T-helper 17 cell (primary cell): Measurements from ENCODE around the gene IFT122. TPM values are rescaled to one million over a fixed set of nuclear protein-coding genes. Genes with fewer than 3 reads are reported as not detected.
A peak's percentile ranks its signal among the peaks of the same experiment; 100 is the strongest.

ENCODE experiments used
- ATAC-seq: fragments of 150-1000 bp; cut with Tn5 transposase; 2 replicates; pipeline ENCODE4 v1.10.0; 2021; ENCODE audit warnings: mild to moderate bottlenecking, moderate library complexity
- DNase-seq, 3 donors: peaks; one replicate each; pipeline versions ENCODE4 v3.0.0 to v3.0.0-alpha.2; 2020 to 2021
- H3K9me3 ChIP-seq: one replicate; pipeline ENCODE4 v1.7.0; 2013; ENCODE audit warnings: low read length, mild to moderate bottlenecking; ENCODE audit not compliant: control insufficient read depth, poor library complexity, severe bottlenecking
- H3K27ac Mint-ChIP-seq: one replicate; pipeline ENCODE4 v1.8.0; 2022; ENCODE audit warnings: mild to moderate bottlenecking, moderate library complexity, mixed read lengths
- H3K27me3 Mint-ChIP-seq: one replicate; pipeline ENCODE4 v1.8.0; 2022; ENCODE audit warnings: mixed read lengths
- H3K36me3 Mint-ChIP-seq: one replicate; pipeline ENCODE4 v1.8.0; 2022; ENCODE audit warnings: low read depth, mixed read lengths
- H3K4me1 Mint-ChIP-seq: one replicate; pipeline ENCODE4 v1.8.0; 2022; ENCODE audit warnings: mild to moderate bottlenecking, mixed read lengths
- H3K4me3 Mint-ChIP-seq: one replicate; pipeline ENCODE4 v1.8.0; 2022; ENCODE audit warnings: mild to moderate bottlenecking, moderate library complexity, mixed read lengths
- total RNA-seq, 4 donors: library from RNA in 2 of 4; stranded (reverse) in 2 of 4; gene quantifications; one replicate each; pipeline ENCODE4 v1.2.3 and lab custom pipeline; 2022 to 2026

Gene IFT122
- total RNA-seq, 2 donors from 2014 or later = 20.1 to 22.8 TPM

DNA sequence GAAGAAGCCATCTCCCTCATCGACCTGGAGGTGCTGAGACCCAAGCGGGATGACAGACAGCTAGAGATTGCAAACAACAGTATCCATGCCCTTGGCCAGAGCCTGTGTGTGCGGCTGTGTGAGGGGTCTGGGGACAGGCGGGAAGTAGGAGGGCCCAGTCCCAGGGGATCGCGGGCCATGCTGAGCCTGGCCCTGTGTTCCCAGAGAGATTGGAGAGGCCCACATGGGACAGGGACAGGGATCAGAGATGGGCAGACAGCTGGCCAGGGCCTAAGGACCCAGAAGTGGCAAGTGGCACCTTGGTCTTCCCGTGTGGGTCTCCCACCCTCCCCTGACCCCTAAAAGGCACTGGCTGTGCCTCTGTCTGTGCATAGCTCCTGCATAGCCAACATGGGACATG is 77.5 kb downstream of the IFT122 start:
- H3K9me3 ChIP-seq = no peaks in the 10 kb centered on the region
- Mint-ChIP-seq H3K4me1 (no peaks in the 10 kb centered on the region), H3K27ac (no peak overlapping the region), H3K36me3 (peaks cover 3% of the 10 kb centered on the region), H3K27me3 (no peaks in the 10 kb centered on the region), H3K4me3 (no peak overlapping the region)
- ATAC-seq (no peak), DNase-seq (no peak)

DNA sequence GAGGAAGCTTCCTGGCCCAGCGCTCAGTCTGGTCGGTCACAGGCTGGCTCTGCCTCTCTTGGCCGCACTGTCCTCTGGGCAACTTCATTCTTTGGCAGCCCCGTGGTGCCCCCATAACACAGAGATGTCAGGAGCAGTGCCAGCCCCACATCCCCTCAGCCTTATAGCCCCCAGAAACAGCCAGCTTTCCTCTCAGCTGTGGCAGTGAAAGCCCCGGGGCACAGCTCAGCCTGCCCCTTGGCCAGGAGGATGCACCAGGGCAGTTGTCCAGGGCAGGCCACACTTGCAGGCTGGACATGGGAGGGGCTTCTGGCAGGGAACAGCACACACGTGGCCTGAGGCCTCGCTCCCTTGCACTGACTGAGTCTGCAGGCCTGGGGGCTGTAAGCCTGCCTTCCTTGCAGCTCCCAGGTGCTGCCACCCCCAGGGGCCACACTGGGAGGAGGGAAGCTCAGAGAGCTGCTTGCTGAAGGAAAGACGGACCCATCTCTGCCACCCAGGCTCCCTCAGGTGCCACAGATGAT is 78.1 kb downstream of the IFT122 start:
- Mint-ChIP-seq H3K4me3 (no peak overlapping the region), H3K4me1 (no peaks in the 10 kb centered on the region), H3K27me3 (no peaks in the 10 kb centered on the region), H3K36me3 (peaks cover 3% of the 10 kb centered on the region), H3K27ac (no peak overlapping the region)
- DNase-seq (no peak), ATAC-seq (no peak)
- H3K9me3 ChIP-seq = no peaks in the 10 kb centered on the region

DNA sequence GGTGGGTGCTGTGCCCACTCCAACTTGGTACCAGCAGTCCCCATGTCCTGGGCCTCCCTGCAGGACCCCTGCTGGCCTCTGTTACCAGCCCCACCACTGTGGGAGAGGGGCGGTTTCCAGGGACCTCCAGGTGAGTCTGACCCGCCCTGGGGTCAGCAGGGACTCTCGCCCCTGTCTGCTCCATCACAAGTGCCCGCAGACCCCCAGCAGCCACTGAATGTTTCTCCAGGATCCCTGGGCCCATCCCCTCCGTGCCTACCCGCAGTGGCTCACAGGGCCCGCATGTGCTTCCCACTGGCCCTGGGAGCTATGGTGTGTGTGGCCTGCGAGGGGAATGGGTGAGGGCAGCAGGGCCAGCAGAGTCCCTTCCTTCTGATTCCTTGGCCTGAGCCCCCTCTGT is 78.6 kb downstream of the IFT122 start:
- Mint-ChIP-seq H3K4me3 (no peak overlapping the region), H3K4me1 (peaks cover 4% of the 10 kb centered on the region), H3K36me3 (peaks cover 3% of the 10 kb centered on the region), H3K27ac (no peak overlapping the region), H3K27me3 (no peaks in the 10 kb centered on the region)
- no peak for ATAC-seq
- H3K9me3 ChIP-seq = no peaks in the 10 kb centered on the region
- no peak for DNase-seq

DNA sequence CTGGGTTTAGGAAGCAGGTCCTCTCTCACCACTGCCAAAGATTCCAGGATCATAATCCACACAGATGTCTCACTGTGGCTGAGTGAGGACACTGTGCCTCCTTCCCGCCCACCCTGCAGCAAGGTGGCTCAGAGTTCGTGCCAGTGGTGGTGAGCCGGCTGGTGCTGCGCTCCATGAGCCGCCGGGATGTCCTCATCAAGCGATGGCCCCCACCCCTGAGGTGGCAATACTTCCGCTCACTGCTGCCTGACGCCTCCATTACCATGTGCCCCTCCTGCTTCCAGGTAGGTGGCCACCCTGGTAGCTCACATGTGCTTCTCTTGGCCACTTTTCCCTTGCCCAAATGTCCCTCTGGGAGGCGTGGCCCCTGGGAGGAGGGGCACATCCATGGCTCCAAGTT is 79.4 kb downstream of the IFT122 start:
- Mint-ChIP-seq H3K27me3 (no peaks in the 10 kb centered on the region), H3K27ac (no peak overlapping the region), H3K4me1 (peaks cover 4% of the 10 kb centered on the region), H3K4me3 (no peak overlapping the region), H3K36me3 (peaks cover 3% of the 10 kb centered on the region)
- DNase-seq = no peak
- H3K9me3 ChIP-seq = no peaks in the 10 kb centered on the region
- ATAC-seq = no peak

DNA sequence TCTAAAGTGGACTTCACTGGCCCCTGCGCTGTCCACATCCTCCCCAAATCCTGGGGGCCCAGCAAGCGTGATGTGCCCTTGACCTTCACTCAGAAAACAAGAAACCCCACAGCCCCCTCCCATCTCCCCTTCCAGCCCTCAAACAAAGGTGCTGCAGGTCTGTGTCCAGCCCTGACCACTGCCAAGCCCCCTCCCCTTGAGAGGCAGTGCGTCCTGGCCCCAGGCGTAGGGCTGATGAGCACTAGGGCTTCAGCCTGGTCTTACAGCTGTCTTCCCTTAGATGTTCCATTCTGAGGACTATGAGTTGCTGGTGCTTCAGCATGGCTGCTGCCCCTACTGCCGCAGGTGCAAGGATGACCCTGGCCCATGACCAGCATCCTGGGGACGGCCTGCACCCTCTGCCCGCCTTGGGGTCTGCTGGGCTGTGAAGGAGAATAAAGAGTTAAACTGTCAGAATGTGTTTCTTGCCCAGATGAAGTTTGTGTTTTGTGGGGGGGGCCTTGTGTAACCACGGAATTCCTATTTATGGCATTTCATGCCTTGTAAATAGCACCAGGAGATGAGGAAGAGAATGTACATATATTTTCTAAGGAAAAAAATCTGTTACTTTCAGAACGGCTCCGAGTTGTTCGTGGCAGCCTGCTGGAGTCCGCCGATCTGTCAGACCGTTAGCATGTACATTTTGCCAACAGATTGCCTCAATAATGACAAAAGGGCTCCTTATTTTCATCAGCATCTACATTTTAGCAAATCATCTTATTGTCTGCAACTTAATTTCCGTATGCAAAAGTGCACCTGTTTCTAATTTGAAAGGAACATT is 80.1 kb downstream of the IFT122 start:
- H3K9me3 ChIP-seq = no peaks in the 10 kb centered on the region
- H3K27me3 Mint-ChIP-seq = no peaks in the 10 kb centered on the region
- H3K4me3 Mint-ChIP-seq = no peak overlapping the region
- peaks cover 4% of the 10 kb centered on the region for H3K4me1 Mint-ChIP-seq
- no peaks in the 10 kb centered on the region for H3K36me3 Mint-ChIP-seq
- DNase-seq = no peak
- ATAC-seq = no peak
- no peak overlapping the region for H3K27ac Mint-ChIP-seq

DNA sequence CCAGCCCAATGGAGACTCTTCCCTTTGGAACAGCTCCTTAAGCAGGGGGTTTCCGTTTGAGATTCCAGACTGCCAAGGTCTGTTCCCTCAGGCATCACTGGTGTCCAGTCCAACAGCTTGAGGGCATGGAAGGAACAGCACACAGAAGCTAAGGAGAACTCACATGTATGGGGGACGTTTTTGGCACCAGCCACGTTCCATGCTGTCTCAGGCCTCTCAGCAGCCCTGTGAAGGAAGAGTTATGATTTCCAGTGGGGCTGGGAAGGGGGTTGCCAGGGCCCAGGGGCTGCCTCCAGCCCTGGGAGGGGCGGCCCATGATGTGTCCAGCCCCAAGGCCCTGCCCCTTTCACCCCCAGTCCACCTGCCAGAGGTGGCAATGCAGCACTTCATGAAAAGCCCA is 80.9 kb downstream of the IFT122 start:
- DNase-seq (no peak), ATAC-seq (no peak)
- no peaks in the 10 kb centered on the region for H3K9me3 ChIP-seq
- Mint-ChIP-seq H3K4me3 (no peak overlapping the region), H3K27ac (no peak overlapping the region), H3K4me1 (peaks cover 4% of the 10 kb centered on the region), H3K36me3 (no peaks in the 10 kb centered on the region), H3K27me3 (no peaks in the 10 kb centered on the region)

DNA sequence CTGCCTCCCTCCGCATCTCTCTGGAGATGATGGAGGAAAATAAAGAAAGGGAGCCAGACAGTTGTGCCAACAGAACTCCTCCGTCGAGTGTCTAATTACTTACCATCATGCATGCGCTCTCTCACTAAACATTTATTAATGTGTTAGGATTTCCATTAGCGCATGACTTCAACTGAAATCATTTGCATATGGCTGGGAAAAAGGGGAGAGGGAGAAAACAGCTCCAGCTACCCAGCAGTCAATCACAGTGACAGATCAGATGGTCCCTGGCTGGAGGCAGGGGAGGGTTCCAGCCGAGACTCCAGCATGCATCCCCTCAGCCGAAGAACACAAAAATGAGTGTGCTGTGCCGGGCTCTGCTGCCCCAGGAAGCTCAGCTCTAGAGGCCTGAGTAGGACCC is 81.6 kb downstream of the IFT122 start:
- Mint-ChIP-seq H3K36me3 (no peaks in the 10 kb centered on the region), H3K27me3 (no peaks in the 10 kb centered on the region), H3K27ac (no peak overlapping the region), H3K4me3 (no peak overlapping the region), H3K4me1 (peaks cover 4% of the 10 kb centered on the region)
- H3K9me3 ChIP-seq = no peaks in the 10 kb centered on the region
- DNase-seq (no peak), ATAC-seq (no peak)

DNA sequence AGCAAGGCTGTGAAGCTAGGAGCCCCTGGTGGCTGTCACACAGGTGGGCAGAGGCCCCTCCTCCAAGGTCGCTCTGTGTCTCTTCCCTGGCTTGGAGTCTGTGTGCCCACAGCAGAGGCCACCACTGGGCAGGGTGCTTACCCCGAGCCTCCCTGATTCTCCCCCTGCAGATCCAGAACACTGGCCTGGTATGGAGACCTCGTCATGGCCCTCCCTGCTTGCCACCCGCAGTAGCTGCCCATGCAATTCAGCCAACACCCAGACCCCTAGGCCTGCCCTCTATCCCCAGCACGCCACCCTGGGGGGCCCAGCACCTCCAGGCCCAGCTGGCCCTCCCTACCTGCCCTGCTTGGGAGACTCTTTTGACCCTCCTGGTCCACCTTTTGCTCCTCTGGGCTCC is 82.9 kb downstream of the IFT122 start:
- H3K36me3 Mint-ChIP-seq = no peaks in the 10 kb centered on the region
- no peak for DNase-seq
- ATAC-seq = no peak

DNA sequence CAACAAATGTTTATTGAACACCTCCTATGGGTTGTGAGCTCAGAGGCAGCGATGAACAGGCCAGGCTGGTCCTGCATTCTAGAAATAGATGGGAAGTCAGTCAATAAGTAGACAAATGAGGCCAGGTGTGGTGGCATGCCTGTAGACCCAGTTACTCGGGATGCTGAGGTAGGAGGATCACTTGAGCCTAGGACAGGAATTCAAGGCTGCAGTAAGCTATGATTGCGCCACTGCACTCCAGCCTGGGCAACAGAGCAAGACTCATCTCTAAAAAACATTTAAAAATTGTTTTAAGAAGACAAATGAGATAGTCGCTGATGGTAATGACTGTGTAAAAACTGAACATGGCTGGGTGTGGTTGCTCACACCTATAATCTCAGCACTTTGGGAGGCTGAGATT is 84.1 kb downstream of the IFT122 start:
- DNase-seq = no peak
- Mint-ChIP-seq H3K27me3 (no peaks in the 10 kb centered on the region), H3K4me3 (no peak overlapping the region), H3K36me3 (no peaks in the 10 kb centered on the region), H3K4me1 (peaks cover 8% of the 10 kb centered on the region), H3K27ac (no peak overlapping the region)
- H3K9me3 ChIP-seq = no peaks in the 10 kb centered on the region
- no peak for ATAC-seq

More for the DNA sequence above, 82.9 kb downstream of the IFT122 start:
- H3K27ac Mint-ChIP-seq = peak overlapping the region; percentile 8
- H3K4me1 Mint-ChIP-seq = peaks cover 8% of the 10 kb centered on the region
- H3K4me3 Mint-ChIP-seq = no peak overlapping the region
- H3K9me3 ChIP-seq = no peaks in the 10 kb centered on the region
- H3K27me3 Mint-ChIP-seq = no peaks in the 10 kb centered on the region

DNA sequence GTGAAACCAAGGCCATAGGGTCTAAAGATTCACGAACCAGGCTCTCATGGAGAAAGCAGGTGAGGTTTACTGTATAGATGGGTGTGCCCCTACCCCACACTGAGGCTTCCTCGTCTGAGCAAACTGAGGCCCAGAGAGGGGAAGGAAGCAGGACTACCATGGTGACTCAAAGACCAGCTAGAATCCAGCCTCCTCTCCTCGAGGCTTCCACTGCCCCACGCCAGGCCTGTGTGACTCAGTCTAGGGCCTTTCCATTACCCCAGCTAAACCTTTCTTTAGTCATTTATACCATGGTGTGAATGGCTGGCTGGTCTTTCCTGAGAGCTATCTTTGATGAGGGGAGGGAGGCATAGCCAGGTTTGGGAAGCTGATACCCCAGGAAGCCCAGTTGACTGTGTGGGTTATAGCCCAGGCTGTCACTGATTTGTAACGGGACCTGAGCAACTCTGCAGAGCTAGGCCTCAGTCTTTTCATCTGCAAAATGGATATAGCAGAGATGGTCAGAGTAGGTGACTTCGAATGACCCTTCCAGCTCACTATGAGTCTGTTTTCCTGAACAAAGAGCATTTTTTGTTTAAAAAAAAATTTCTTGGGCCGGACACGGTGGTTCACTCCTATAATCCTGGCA is 85.4 kb downstream of the IFT122 start:
- ATAC-seq = peak; percentile 50
- Mint-ChIP-seq H3K4me1 (peaks cover 10% of the 10 kb centered on the region), H3K36me3 (no peaks in the 10 kb centered on the region), H3K27me3 (no peaks in the 10 kb centered on the region), H3K27ac (peak overlapping the region; percentile 56), H3K4me3 (no peak overlapping the region)
- no peaks in the 10 kb centered on the region for H3K9me3 ChIP-seq
- no peak for DNase-seq

DNA sequence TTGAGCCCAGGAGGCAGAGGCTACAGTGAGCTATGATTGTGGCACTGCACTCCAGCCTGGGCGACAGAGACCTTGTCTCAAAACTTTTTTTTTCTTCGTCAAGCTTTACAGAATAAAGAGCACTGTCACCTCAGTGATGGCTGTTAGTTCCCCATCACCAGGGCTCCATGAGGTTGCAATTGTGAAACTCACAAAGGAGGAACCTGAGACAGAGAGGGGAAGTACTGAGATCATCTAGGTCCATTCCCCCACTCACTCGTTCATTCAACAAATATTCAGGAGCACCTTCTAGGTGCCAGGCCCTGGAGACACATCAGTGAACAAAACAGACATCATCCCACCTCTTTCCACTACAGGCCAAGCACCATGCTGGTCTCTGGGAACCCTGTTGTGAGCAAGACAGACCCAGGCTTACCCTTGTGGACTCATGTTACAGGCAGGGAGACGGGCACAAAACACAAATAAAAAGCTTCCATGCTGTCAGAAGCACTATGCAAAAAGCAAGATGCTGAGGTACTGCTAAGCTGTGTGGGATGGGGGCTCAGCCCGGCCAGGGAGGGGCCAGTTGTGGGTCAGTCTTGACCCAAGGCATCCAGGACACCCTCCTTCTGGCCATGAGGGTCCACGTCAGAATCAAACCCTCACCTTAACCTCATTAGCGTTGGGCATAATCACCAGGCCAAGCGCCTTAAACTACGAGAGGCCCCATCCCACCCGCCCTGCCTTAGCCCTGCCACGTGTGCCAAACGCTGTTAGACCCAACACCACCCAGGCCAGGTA is 86.3 kb downstream of the IFT122 start:
- peak overlapping the region; percentile 56 for H3K27ac Mint-ChIP-seq
- DNase-seq = no peak

DNA sequence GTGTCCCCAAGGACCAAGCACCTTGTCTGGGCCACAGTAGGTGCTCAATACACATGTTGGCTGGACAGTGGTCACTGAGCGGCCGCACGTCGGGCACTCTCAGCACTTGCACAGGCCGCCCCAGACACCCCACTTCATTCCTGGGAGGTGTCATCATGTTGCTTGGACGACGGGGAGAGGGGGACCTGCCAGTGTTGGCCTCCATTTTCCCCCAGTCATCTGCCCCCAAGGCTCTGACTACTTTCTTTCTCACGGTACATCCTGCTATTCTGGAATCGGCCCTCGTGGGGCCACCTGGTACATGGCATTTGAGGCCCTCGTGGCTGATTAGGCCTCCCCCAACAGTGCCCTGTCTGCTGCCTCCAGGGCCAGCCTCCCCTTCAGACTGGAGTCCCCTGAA is 87.2 kb downstream of the IFT122 start:
- ATAC-seq = no peak

More for the DNA sequence above, 86.3 kb downstream of the IFT122 start:
- Mint-ChIP-seq H3K36me3 (no peaks in the 10 kb centered on the region), H3K4me1 (peaks cover 10% of the 10 kb centered on the region), H3K27me3 (peaks cover under 1% of the 10 kb centered on the region), H3K4me3 (no peak overlapping the region)
- H3K9me3 ChIP-seq = no peaks in the 10 kb centered on the region
- peak; percentile 70 for ATAC-seq

DNA sequence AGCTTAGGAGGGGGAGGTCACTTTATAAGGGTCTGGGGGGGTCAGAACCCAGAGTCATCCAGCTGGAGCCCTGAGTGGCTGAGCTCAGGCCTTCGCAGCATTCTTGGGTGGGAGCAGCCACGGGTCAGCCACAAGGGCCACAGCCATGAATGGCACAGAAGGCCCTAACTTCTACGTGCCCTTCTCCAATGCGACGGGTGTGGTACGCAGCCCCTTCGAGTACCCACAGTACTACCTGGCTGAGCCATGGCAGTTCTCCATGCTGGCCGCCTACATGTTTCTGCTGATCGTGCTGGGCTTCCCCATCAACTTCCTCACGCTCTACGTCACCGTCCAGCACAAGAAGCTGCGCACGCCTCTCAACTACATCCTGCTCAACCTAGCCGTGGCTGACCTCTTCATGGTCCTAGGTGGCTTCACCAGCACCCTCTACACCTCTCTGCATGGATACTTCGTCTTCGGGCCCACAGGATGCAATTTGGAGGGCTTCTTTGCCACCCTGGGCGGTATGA is 88.6 kb downstream of the IFT122 start, which contains the start of gene RHO:
TSS of gene RHO (plus strand) at position 51 of the 512 bp plus-strand sequence. CDS start at position 146, 95 bp downstream.
- Mint-ChIP-seq H3K36me3 (no peaks in the 10 kb centered on the region), H3K27me3 (peaks cover 9% of the 10 kb centered on the region), H3K4me1 (peaks cover 9% of the 10 kb centered on the region), H3K4me3 (no peak within 1 kb of the TSS), H3K27ac (peak within 1 kb of the TSS; percentile 45)
- ATAC-seq (no peak), DNase-seq (no peak)
- H3K9me3 ChIP-seq = no peaks in the 10 kb centered on the region

More for the DNA sequence above, 87.2 kb downstream of the IFT122 start:
- DNase-seq = no peak
- Mint-ChIP-seq H3K27ac (peak overlapping the region; percentile 21), H3K4me3 (no peak overlapping the region), H3K36me3 (no peaks in the 10 kb centered on the region), H3K4me1 (peaks cover 10% of the 10 kb centered on the region), H3K27me3 (peaks cover 9% of the 10 kb centered on the region)
- H3K9me3 ChIP-seq = no peaks in the 10 kb centered on the region
